T-cell (primary cell): ENCODE data around the gene MIB2. TPM values are rescaled to one million over a fixed set of nuclear protein-coding genes. Genes with fewer than 3 reads are reported as not detected.

Experiments used
- ATAC-seq, 4 experiments: fragments of 200-7000 bp in 3 of 4; fragments of 150-1000 bp in 1 of 4; cut with Tn5 transposase; replicated peaks in 1 of 4; 1 replicate in 3 of 4; 2 replicates in 1 of 4; pipeline ENCODE4 v1.10.0; 2021; ENCODE audit warnings: moderate library complexity in 3 of 4, mild to moderate bottlenecking in 2 of 4, moderate number of reproducible peaks in 1 of 4
- CTCF ChIA-PET, 2 donors: fragments of 300-600 bp; sonication (Branson Sonifier 250); formaldehyde crosslinking; loops; one replicate each; lab custom pipeline; 2022; ENCODE audit warnings: antibody characterized with exemption in 2 of 2; lab: Charles Lee
- POLR2A ChIA-PET, 2 donors: fragments of 300-600 bp; sonication (Branson Sonifier 250); formaldehyde crosslinking; loops; one replicate each; lab custom pipeline; 2022; ENCODE audit warnings: antibody characterized with exemption in 2 of 2; lab: Charles Lee
- DNase-seq, 35 experiments: peaks; one replicate each; pipeline versions ENCODE4 v3.0.0 to v3.0.0-alpha.2; 2013 to 2023
- H3K27ac ChIP-seq: one replicate; pipeline ENCODE4 v1.5.1; 2013; ENCODE audit warnings: low read length
- H3K27me3 ChIP-seq, 2 experiments: replicated peaks in 1 of 2; 1 replicate in 1 of 2; 2 replicates in 1 of 2; pipeline versions ENCODE4 v1.6.1 to v1.7.0; 2013; ENCODE audit warnings: low read length in 1 of 2, mixed read lengths in 1 of 2; ENCODE audit not compliant: control insufficient read depth in 2 of 2, insufficient read depth in 2 of 2; ENCODE audit errors: extremely low read depth in 1 of 2
- H3K36me3 ChIP-seq, 2 donors: 1 replicate in 1 of 2; 2 replicates in 1 of 2; pipeline versions ENCODE4 v1.6.1 to v1.7.0; 2013; ENCODE audit warnings: low read length in 1 of 2; ENCODE audit not compliant: control insufficient read depth in 2 of 2, insufficient read depth in 1 of 2; ENCODE audit errors: extremely low read depth in 1 of 2
- H3K4me1 ChIP-seq, 2 experiments: 1 replicate in 1 of 2; 2 replicates in 1 of 2; pipeline versions ENCODE4 v1.6.1 to v1.7.0; 2013; ENCODE audit warnings: low read length in 2 of 2, mixed read lengths in 1 of 2; ENCODE audit not compliant: insufficient read depth in 2 of 2, control insufficient read depth in 1 of 2; ENCODE audit errors: extremely low read depth in 1 of 2
- H3K4me3 ChIP-seq, 2 donors: 1 replicate in 1 of 2; 2 replicates in 1 of 2; pipeline versions ENCODE4 v1.5.1 to v1.7.0; 2013; ENCODE audit warnings: mild to moderate bottlenecking in 2 of 2, low read length in 1 of 2, moderate library complexity in 1 of 2; ENCODE audit not compliant: control insufficient read depth in 1 of 2; ENCODE audit errors: extremely low read depth in 1 of 2
- H3K9me3 ChIP-seq: 2 replicates; pipeline ENCODE4 v1.7.0; 2013
- H3K27ac Mint-ChIP-seq, 2 donors: one replicate each; pipeline ENCODE4 v1.8.0; 2020 to 2021; ENCODE audit warnings: mild to moderate bottlenecking in 2 of 2, mixed read lengths in 2 of 2
- H3K27me3 Mint-ChIP-seq, 2 donors: one replicate each; pipeline ENCODE4 v1.8.0; 2021 to 2022; ENCODE audit warnings: mixed read lengths in 2 of 2
- H3K36me3 Mint-ChIP-seq: one replicate; pipeline ENCODE4 v1.8.0; 2021; ENCODE audit warnings: mixed read lengths
- H3K4me1 Mint-ChIP-seq, 3 donors: one replicate each; pipeline ENCODE4 v1.8.0; 2020 to 2022; ENCODE audit warnings: mixed read lengths in 3 of 3, mild to moderate bottlenecking in 1 of 3
- H3K4me3 Mint-ChIP-seq, 3 donors: one replicate each; pipeline ENCODE4 v1.8.0; 2020 to 2022; ENCODE audit warnings: mild to moderate bottlenecking in 3 of 3, mixed read lengths in 3 of 3, moderate library complexity in 3 of 3
- H3K9me3 Mint-ChIP-seq, 3 donors: one replicate each; pipeline ENCODE4 v1.8.0; 2020 to 2022; ENCODE audit warnings: mixed read lengths in 3 of 3
- WGBS: methylation state at CpG from one replicate; pipeline ENCODE4 v1.1.5; 2013; ENCODE audit warnings: missing lambda C conversion rate; ENCODE audit not compliant: insufficient coverage; 5-methylcytosine and 5-hydroxymethylcytosine counted together
- total RNA-seq, 35 experiments: library from RNA in 6 of 35; stranded (reverse) in 6 of 35; fragments of 120-200 nt in 1 of 35; gene quantifications; one replicate each; pipeline versions ENCODE4 v1.2.1 to v1.2.4 and lab custom pipeline; 2013 to 2026

The MIB2 gene
- total RNA-seq, 5 donors from 2014 or later (not counting 1 experiment from before 2014, with no cell fraction given) = 68.9 to 105 (median 103) TPM

- DNase-seq (peak in 1 of 35 experiments; percentile 3), ATAC-seq (no peak)
- Histone ChIP-seq H3K9me3 (no peaks in the 10 kb centered on the region), H3K36me3 (no peaks in the 10 kb centered on the region), H3K27ac (no peak overlapping the region), H3K4me1 (peaks cover 0 to 30% of the 10 kb centered on the region in 2 experiments), H3K27me3 (no peaks in the 10 kb centered on the region), H3K4me3 (no peak overlapping the region)
- Mint-ChIP-seq H3K4me3 (no peak overlapping the region), H3K27ac (no peak overlapping the region), H3K36me3 (no peaks in the 10 kb centered on the region), H3K4me1 (peaks cover 0 to 6% (median 2%) of the 10 kb centered on the region in 3 donors), H3K9me3 (no peaks in the 10 kb centered on the region), H3K27me3 (no peaks in the 10 kb centered on the region)
- WGBS = 88% methylated on average over 35 of the region's 38 CpGs
- ChIA-PET POLR2A (interaction anchor here in 1 of 2 donors (0.5 to 0.6 kb wide), 2 partner anchors 9 to 61 kb away, joined by 3 to 9 read pairs; no protein-coding TSS in a partner anchor), CTCF (no interaction called here)
Measured at GRCh38 chr1:1624443-1625403, 9.4 kb downstream of the MIB2 start.

GRCh38 chr1:1625404-1625775 is 10.1 kb downstream of the MIB2 start:
- ChIA-PET CTCF (interaction anchor here in 1 of 2 donors (0.5 kb wide), 1 partner anchor 53 kb away, joined by 3 read pairs; no protein-coding TSS in a partner anchor), POLR2A (interaction anchor here in 1 of 2 donors (0.5 kb wide), 1 partner anchor 10 kb away, joined by 9 read pairs; no protein-coding TSS in a partner anchor)
- Mint-ChIP-seq H3K27ac (no peak overlapping the region), H3K4me1 (peaks cover 4 to 8% (median 5%) of the 10 kb centered on the region in 3 donors), H3K9me3 (no peaks in the 10 kb centered on the region), H3K4me3 (no peak overlapping the region), H3K27me3 (peaks cover 0 to 2% of the 10 kb centered on the region in 2 donors), H3K36me3 (no peaks in the 10 kb centered on the region)
- Histone ChIP-seq H3K4me1 (peaks cover 0 to 34% of the 10 kb centered on the region in 2 experiments), H3K27me3 (no peaks in the 10 kb centered on the region), H3K9me3 (no peaks in the 10 kb centered on the region), H3K36me3 (no peaks in the 10 kb centered on the region), H3K27ac (no peak overlapping the region), H3K4me3 (no peak overlapping the region)
- 87% methylated on average over 24 of the region's 28 CpGs for whole genome bisulfite sequencing
- DNase-seq = no peak
- no peak for ATAC-seq

- CTCF ChIA-PET = interaction anchor here in 1 of 2 donors (0.5 kb wide), 1 partner anchor 53 kb away, joined by 3 read pairs; no protein-coding TSS in a partner anchor
- DNase-seq (no peak), ATAC-seq (no peak)
- no peak overlapping the region for H3K27ac ChIP-seq
- peaks cover 0 to 39% of the 10 kb centered on the region in 2 experiments for H3K4me1 ChIP-seq
- peaks cover 4 to 8% (median 7%) of the 10 kb centered on the region in 3 donors for H3K4me1 Mint-ChIP-seq
- peaks cover 0 to 2% of the 10 kb centered on the region in 2 donors for H3K27me3 Mint-ChIP-seq
- H3K4me3 ChIP-seq = no peak overlapping the region
- POLR2A ChIA-PET = no interaction called here
- H3K27me3 ChIP-seq = no peaks in the 10 kb centered on the region
- 87% methylated on average over 8 of the region's 8 CpGs for WGBS
- H3K9me3 ChIP-seq = no peaks in the 10 kb centered on the region
- H3K27ac Mint-ChIP-seq = no peak overlapping the region
- no peaks in the 10 kb centered on the region for H3K36me3 ChIP-seq
- H3K36me3 Mint-ChIP-seq = no peaks in the 10 kb centered on the region
- H3K4me3 Mint-ChIP-seq = no peak overlapping the region
- no peaks in the 10 kb centered on the region for H3K9me3 Mint-ChIP-seq
Measured at GRCh38 chr1:1625824-1626206, 10.5 kb downstream of the MIB2 start.

- Mint-ChIP-seq H3K36me3 (no peaks in the 10 kb centered on the region), H3K9me3 (no peaks in the 10 kb centered on the region), H3K27ac (no peak overlapping the region), H3K4me1 (peaks cover 4 to 9% (median 7%) of the 10 kb centered on the region in 3 donors), H3K27me3 (peaks cover 0 to 2% of the 10 kb centered on the region in 2 donors), H3K4me3 (no peak overlapping the region)
- POLR2A ChIA-PET = no interaction called here
- no peaks in the 10 kb centered on the region for H3K36me3 ChIP-seq
- H3K4me1 ChIP-seq = peaks cover 0 to 45% of the 10 kb centered on the region in 2 experiments
- DNase-seq = peak in 2 of 35 experiments; percentile 3 to 4
- CTCF ChIA-PET = no interaction called here
- WGBS = 89% methylated on average over 33 of the region's 48 CpGs
- H3K27me3 ChIP-seq = peaks cover 0 to 6% of the 10 kb centered on the region in 2 experiments
- no peak for ATAC-seq
- no peaks in the 10 kb centered on the region for H3K9me3 ChIP-seq
- no peak overlapping the region for H3K27ac ChIP-seq
- H3K4me3 ChIP-seq = no peak overlapping the region
Measured at GRCh38 chr1:1626207-1627141, 11.2 kb downstream of the MIB2 start.

- Mint-ChIP-seq H3K27ac (no peak overlapping the region), H3K4me1 (peaks cover 6 to 10% (median 7%) of the 10 kb centered on the region in 3 donors), H3K4me3 (no peak overlapping the region), H3K27me3 (peaks cover 0 to 4% of the 10 kb centered on the region in 2 donors), H3K9me3 (no peaks in the 10 kb centered on the region), H3K36me3 (no peaks in the 10 kb centered on the region)
- DNase-seq (peak in 1 of 35 experiments; percentile 7), ATAC-seq (no peak)
- H3K4me3 ChIP-seq = no peak overlapping the region
- POLR2A ChIA-PET = no interaction called here
- no peaks in the 10 kb centered on the region for H3K9me3 ChIP-seq
- peaks cover 0 to 53% of the 10 kb centered on the region in 2 experiments for H3K4me1 ChIP-seq
- H3K36me3 ChIP-seq = no peaks in the 10 kb centered on the region
- 84% methylated on average over 12 of the region's 37 CpGs for WGBS
- no peak overlapping the region for H3K27ac ChIP-seq
- CTCF ChIA-PET = no interaction called here
- H3K27me3 ChIP-seq = peaks cover 0 to 12% of the 10 kb centered on the region in 2 experiments
Measured at GRCh38 chr1:1627261-1627828, 12.0 kb downstream of the MIB2 start.
